ENCODE data around the gene POLE2.
"Not testable (repeated sequence)": the region's sequence is repeated elsewhere in the genome, so short reads cannot be mapped to it uniquely, and the experiment has no call there.

POLE2 gene, protein sequence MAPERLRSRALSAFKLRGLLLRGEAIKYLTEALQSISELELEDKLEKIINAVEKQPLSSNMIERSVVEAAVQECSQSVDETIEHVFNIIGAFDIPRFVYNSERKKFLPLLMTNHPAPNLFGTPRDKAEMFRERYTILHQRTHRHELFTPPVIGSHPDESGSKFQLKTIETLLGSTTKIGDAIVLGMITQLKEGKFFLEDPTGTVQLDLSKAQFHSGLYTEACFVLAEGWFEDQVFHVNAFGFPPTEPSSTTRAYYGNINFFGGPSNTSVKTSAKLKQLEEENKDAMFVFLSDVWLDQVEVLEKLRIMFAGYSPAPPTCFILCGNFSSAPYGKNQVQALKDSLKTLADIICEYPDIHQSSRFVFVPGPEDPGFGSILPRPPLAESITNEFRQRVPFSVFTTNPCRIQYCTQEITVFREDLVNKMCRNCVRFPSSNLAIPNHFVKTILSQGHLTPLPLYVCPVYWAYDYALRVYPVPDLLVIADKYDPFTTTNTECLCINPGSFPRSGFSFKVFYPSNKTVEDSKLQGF

GRCh38 chr14:49687942-49688700, at the start of gene POLE2:
POLE2 (minus strand) TSS chr14:49688214; CDS start chr14:49688203, 11 bp downstream.
- TF ChIP-seq CTCF (IDR thresholded peaks at IDR 0.05; ENCODE audit: low read depth, low read length, missing control alignments): no peak
- peak; percentile 20 for DNase-seq (ENCODE audit: extremely low read depth, low read depth)
- H3K4me3 ChIP-seq (replicated peaks; ENCODE audit: low read depth, low read length): peak within 1 kb of the TSS; percentile 66

DNA sequence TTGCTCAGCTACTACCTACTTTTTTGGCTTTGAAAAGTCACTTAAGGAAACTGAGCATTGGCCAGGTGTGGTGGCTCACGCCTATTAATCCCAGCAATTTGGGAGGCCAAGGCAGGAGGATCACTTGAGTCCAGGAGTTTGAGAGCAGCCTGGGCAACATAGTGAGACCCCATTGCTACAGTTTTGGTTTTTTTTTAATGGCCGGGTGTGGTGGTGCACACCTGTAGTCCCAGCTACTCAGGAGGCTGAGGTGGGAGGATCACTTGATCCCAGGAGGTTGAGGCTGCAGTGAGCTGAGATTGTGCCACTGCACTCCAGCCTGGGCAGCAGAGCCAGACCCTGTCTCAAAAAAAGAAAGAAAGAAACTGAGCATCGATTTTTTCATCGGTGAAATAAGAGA, 47.7 kb upstream of the POLE2 start:
- not testable (repeated sequence) for DNase-seq (ENCODE audit: extremely low read depth, low read depth)

GRCh38 chr14:49733836-49734235, 45.8 kb upstream of the POLE2 start:
- no peak for DNase-seq (ENCODE audit: extremely low read depth, low read depth)

More for the DNA sequence above, 47.7 kb upstream of the POLE2 start:
- H3K4me3 ChIP-seq (replicated peaks; ENCODE audit: low read depth, low read length): not testable (repeated sequence)

DNA sequence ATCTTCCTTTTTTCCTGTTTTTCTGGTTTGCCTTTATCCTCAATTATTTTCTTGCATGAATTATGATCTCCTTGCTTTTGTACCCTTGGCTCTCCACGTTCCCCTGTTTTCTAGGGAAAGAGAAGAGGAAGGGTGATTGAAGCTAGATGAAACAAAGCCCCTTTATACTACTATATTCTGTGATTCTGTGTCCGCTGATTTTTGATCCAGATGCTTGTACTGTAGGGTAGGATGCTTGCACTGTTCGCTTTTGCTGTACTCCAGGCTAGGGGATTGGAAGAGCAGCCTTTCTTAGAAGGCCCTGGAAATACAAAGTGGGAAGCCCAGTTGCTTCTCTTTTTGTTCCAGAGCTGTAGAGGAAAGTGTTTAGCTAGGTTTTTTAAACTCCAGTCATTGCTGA, 44.9 kb upstream of the POLE2 start:
- H3K4me3 ChIP-seq (replicated peaks; ENCODE audit: low read depth, low read length): no peak overlapping the region
- no peak for TF ChIP-seq CTCF (IDR thresholded peaks at IDR 0.05; ENCODE audit: low read depth, low read length, missing control alignments)

More at GRCh38 chr14:49733836-49734235, 45.8 kb upstream of the POLE2 start:
- H3K4me3 ChIP-seq (replicated peaks; ENCODE audit: low read depth, low read length): no peak overlapping the region
- TF ChIP-seq CTCF (IDR thresholded peaks at IDR 0.05; ENCODE audit: low read depth, low read length, missing control alignments): no peak

GRCh38 chr14:49727171-49727570, 39.2 kb upstream of the POLE2 start:
- no peak for DNase-seq (ENCODE audit: extremely low read depth, low read depth)
- TF ChIP-seq CTCF (IDR thresholded peaks at IDR 0.05; ENCODE audit: low read depth, low read length, missing control alignments): no peak

More for the DNA sequence above, 44.9 kb upstream of the POLE2 start:
- no peak for DNase-seq (ENCODE audit: extremely low read depth, low read depth)

DNA sequence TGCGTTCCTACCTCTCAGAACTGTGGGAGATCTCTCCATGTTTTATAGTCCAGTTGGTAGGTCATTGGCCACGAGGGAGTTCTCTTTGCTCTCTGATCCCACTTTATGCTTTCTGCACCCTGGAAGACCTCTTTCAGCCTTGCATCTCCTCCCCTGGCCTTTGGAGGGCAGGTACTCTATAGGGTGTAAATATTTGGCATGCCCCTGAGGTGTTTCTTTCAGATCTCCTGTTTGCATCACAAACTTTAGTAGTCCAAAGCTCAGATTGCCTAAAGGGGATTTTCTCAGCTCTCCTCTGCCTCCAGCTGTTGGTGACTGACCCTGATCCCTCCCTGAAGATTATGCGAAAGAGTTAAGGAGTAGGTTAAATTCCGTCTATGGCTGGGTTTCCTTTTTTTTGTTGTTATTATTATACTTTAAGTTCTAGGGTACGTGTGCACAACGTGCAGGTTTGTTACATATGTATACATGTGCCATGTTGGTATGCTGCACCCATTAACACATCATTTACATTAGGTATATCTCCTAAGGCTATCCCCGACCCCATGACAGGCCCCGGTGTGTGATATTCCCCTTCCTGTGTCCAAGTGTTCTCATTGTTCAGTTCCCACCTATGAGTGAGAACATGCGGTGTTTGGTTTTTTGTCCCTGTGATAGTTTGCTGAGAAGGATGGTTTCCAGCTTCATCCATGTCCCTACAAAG, 33.9 kb upstream of the POLE2 start:
- not testable (repeated sequence) for DNase-seq (ENCODE audit: extremely low read depth, low read depth); H3K4me3 ChIP-seq (replicated peaks; ENCODE audit: low read depth, low read length)

More at GRCh38 chr14:49727171-49727570, 39.2 kb upstream of the POLE2 start:
- H3K4me3 ChIP-seq (replicated peaks; ENCODE audit: low read depth, low read length): no peak overlapping the region

DNA sequence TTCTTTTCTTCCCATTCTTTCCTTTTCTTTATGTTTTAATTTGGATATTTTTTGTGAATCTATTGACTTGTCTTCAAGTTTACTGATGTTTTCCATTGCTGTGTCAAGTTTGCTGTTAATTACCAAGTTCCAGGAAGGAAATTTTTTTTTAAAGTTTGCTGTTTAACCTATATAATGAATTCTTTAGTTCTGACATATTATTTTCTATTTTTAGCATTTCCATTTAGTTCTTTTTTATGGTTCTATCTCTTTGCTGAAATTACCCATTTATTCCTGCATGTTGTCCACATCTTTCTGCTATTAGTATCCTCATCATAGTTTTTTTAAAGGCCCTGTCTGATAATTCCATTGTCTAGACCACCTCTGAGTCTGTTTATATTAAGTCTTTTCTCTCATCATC, 32.7 kb upstream of the POLE2 start:
- DNase-seq (ENCODE audit: extremely low read depth, low read depth): no peak
- no peak for TF ChIP-seq CTCF (IDR thresholded peaks at IDR 0.05; ENCODE audit: low read depth, low read length, missing control alignments)
- H3K4me3 ChIP-seq (replicated peaks; ENCODE audit: low read depth, low read length): no peak overlapping the region

- DNase-seq (ENCODE audit: extremely low read depth, low read depth); H3K4me3 ChIP-seq (replicated peaks; ENCODE audit: low read depth, low read length): not testable (repeated sequence)
These were observed 23.0 kb upstream of the POLE2 start for GRCh38 chr14:49710993-49711392.

GRCh38 chr14:49704471-49704870, 16.5 kb upstream of the POLE2 start:
- not testable (repeated sequence) for DNase-seq (ENCODE audit: extremely low read depth, low read depth); H3K4me3 ChIP-seq (replicated peaks; ENCODE audit: low read depth, low read length)

All from HFF-Myc (cell line).